H1 (cell line): ENCODE data around the gene RPUSD3. TPM values are rescaled to one million over a fixed set of nuclear protein-coding genes. Genes with fewer than 3 reads are reported as not detected.

Source experiments
- CTCF ChIA-PET: fragments of 300-600 bp; sonication (Branson Sonifier 250); formaldehyde crosslinking; loops from one replicate; lab custom pipeline; 2021; ENCODE audit not compliant: partially characterized antibody; lab: Charles Lee
- POLR2A ChIA-PET: fragments of 300-600 bp; sonication (Branson Sonifier 250); formaldehyde crosslinking; loops from one replicate; lab custom pipeline; 2021; ENCODE audit warnings: inconsistent platforms; ENCODE audit not compliant: partially characterized antibody; lab: Charles Lee
- DNase-seq, 2 experiments: peaks; one replicate each; pipeline versions ENCODE4 v3.0.0 to v3.0.0-alpha.2; 2010 to 2022; ENCODE audit warnings: low spot score in 2 of 2, low read depth in 1 of 2, mixed read lengths in 1 of 2
- FAIRE-seq: peaks from 2 replicates; lab custom pipeline; 2011; peaks lifted over from hg19 to GRCh38; lab: Jason Lieb, UNC
- H2AFZ ChIP-seq: 2 replicates; pipeline ENCODE4 v1.8.1; 2012; ENCODE audit warnings: low read length, inconsistent platforms
- H2AK5ac ChIP-seq: 2 replicates; pipeline ENCODE4 v1.6.1; 2013; ENCODE audit warnings: low read depth, low read length
- H2BK120ac ChIP-seq: replicated peaks from 2 replicates; pipeline ENCODE3; 2013; ENCODE audit warnings: low read depth, low read length, inconsistent platforms
- H2BK12ac ChIP-seq: 2 replicates; pipeline ENCODE4 v1.6.1; 2013; ENCODE audit warnings: low read depth, low read length
- H2BK15ac ChIP-seq: 2 replicates; pipeline ENCODE4 v1.6.1; 2013; ENCODE audit warnings: low read length
- H2BK20ac ChIP-seq: 2 replicates; pipeline ENCODE4 v1.6.1; 2013; ENCODE audit warnings: low read length
- H2BK5ac ChIP-seq: 2 replicates; pipeline ENCODE4 v1.6.1; 2013; ENCODE audit warnings: low read depth, low read length
- H3K14ac ChIP-seq: 2 replicates; pipeline ENCODE4 v1.6.1; 2013; ENCODE audit warnings: inconsistent platforms; ENCODE audit not compliant: insufficient read length
- H3K18ac ChIP-seq: 2 replicates; pipeline ENCODE4 v1.6.1; 2013; ENCODE audit warnings: low read length; ENCODE audit errors: extremely low read depth
- H3K23ac ChIP-seq: 2 replicates; pipeline ENCODE4 v1.6.1; 2013; ENCODE audit warnings: inconsistent platforms; ENCODE audit not compliant: insufficient read length
- H3K23me2 ChIP-seq: 2 replicates; pipeline ENCODE4 v1.6.1; 2013; ENCODE audit warnings: low read depth, low read length
- H3K27ac ChIP-seq: 2 replicates; pipeline ENCODE4 v1.6.1; 2011; ENCODE audit warnings: low read depth, low read length, inconsistent platforms
- H3K27me3 ChIP-seq, 4 experiments: replicated peaks in 1 of 4; 1 replicate in 1 of 4; 2 replicates in 3 of 4; pipeline versions ENCODE4 v1.6.1 to v1.8.1; 2011 to 2013; ENCODE audit warnings: low read length in 3 of 4, mild to moderate bottlenecking in 3 of 4, inconsistent platforms in 2 of 4, mixed read lengths in 2 of 4, moderate library complexity in 1 of 4; ENCODE audit not compliant: control insufficient read depth in 3 of 4, insufficient read depth in 3 of 4; ENCODE audit errors: extremely low read depth in 1 of 4
- H3K36me3 ChIP-seq, 4 experiments: 2 replicates each; pipeline versions ENCODE4 v1.6.1 to v1.8.1; 2011 to 2013; ENCODE audit warnings: mild to moderate bottlenecking in 4 of 4, low read length in 3 of 4, moderate library complexity in 2 of 4, control low read depth in 1 of 4, inconsistent platforms in 1 of 4; ENCODE audit not compliant: insufficient read depth in 4 of 4, control insufficient read depth in 2 of 4
- H3K4ac ChIP-seq: replicated peaks from 2 replicates; pipeline ENCODE3; 2013; ENCODE audit warnings: low read length, low read depth, mixed read lengths, inconsistent platforms; ENCODE audit not compliant: insufficient read length
- H3K4me1 ChIP-seq, 4 experiments: replicated peaks in 1 of 4; 1 replicate in 1 of 4; 2 replicates in 3 of 4; pipeline versions ENCODE4 v1.6.1 to v1.8.1; 2011 to 2013; ENCODE audit warnings: low read length in 3 of 4, inconsistent platforms in 2 of 4, mixed read lengths in 1 of 4; ENCODE audit not compliant: insufficient read depth in 4 of 4, control insufficient read depth in 3 of 4
- H3K4me2 ChIP-seq, 2 experiments: 2 replicates each; pipeline versions ENCODE4 v1.6.1 to v1.8.1; 2011 to 2013; ENCODE audit warnings: low read depth in 2 of 2, low read length in 2 of 2, control low read depth in 1 of 2, inconsistent platforms in 1 of 2, mild to moderate bottlenecking in 1 of 2; ENCODE audit not compliant: insufficient read depth in 1 of 2
- H3K4me3 ChIP-seq, 4 experiments: fragments of 200-600, 300-600 bp in 1 of 4; sonication (generic), shearing (Covaris generic), sonication (Bioruptor Twin) in 1 of 4; 2 replicates each; pipeline versions ENCODE4 v1.5.1 to v1.8.1; 2011 to 2016; ENCODE audit warnings: low read length in 4 of 4, low read depth in 3 of 4, control low read depth in 2 of 4, inconsistent platforms in 2 of 4, mild to moderate bottlenecking in 2 of 4, mixed read lengths in 1 of 4, moderate library complexity in 1 of 4; ENCODE audit not compliant: insufficient read depth in 2 of 4; ENCODE audit errors: extremely low read depth in 1 of 4
- H3K56ac ChIP-seq: replicated peaks from 2 replicates; pipeline ENCODE3; 2013; ENCODE audit warnings: low read depth, mild to moderate bottlenecking, mixed read lengths, low read length, inconsistent platforms; ENCODE audit not compliant: insufficient read length
- H3K79me1 ChIP-seq: 2 replicates; pipeline ENCODE4 v1.6.1; 2013; ENCODE audit warnings: low read depth, low read length, control low read depth
- H3K79me2 ChIP-seq, 2 experiments: 2 replicates each; pipeline versions ENCODE4 v1.6.1 to v1.8.1; 2012 to 2013; ENCODE audit warnings: low read length in 2 of 2, mild to moderate bottlenecking in 2 of 2, inconsistent platforms in 1 of 2; ENCODE audit not compliant: insufficient read depth in 2 of 2, control insufficient read depth in 1 of 2
- H3K9ac ChIP-seq, 4 experiments: replicated peaks in 1 of 4; 1 replicate in 1 of 4; 2 replicates in 3 of 4; pipeline versions ENCODE4 v1.6.1 to v1.8.1; 2011 to 2013; ENCODE audit warnings: low read depth in 3 of 4, low read length in 3 of 4, control low read depth in 2 of 4, mild to moderate bottlenecking in 2 of 4, moderate library complexity in 2 of 4, inconsistent platforms in 1 of 4; ENCODE audit errors: extremely low read depth in 1 of 4
- H3K9me3 ChIP-seq, 2 experiments: 2 replicates each; pipeline versions ENCODE4 v1.6.1 to v1.8.1; 2012 to 2013; ENCODE audit warnings: mild to moderate bottlenecking in 2 of 2, moderate library complexity in 2 of 2, control low read depth in 1 of 2, inconsistent platforms in 1 of 2, low read depth in 1 of 2, low read length in 1 of 2, mixed read lengths in 1 of 2; ENCODE audit not compliant: insufficient read depth in 2 of 2
- H4K20me1 ChIP-seq, 2 experiments: replicated peaks in 1 of 2; 2 replicates each; pipeline versions ENCODE3 to v1.8.1; 2011 to 2013; ENCODE audit warnings: inconsistent platforms in 2 of 2, low read length in 2 of 2, mild to moderate bottlenecking in 1 of 2; ENCODE audit not compliant: insufficient read depth in 2 of 2, control insufficient read depth in 1 of 2
- H4K5ac ChIP-seq: 2 replicates; pipeline ENCODE4 v1.6.1; 2013; ENCODE audit warnings: low read length, low read depth, mixed read lengths, inconsistent platforms; ENCODE audit not compliant: insufficient read length
- H4K8ac ChIP-seq: 2 replicates; pipeline ENCODE4 v1.8.0; 2013; ENCODE audit warnings: mild to moderate bottlenecking, moderate library complexity, low read length, inconsistent platforms; ENCODE audit not compliant: insufficient read depth; ENCODE audit errors: extremely low read depth
- H4K91ac ChIP-seq: replicated peaks from 2 replicates; pipeline ENCODE3; 2013; ENCODE audit warnings: low read length, mixed read lengths, inconsistent platforms; ENCODE audit not compliant: insufficient read length
- ASH2L ChIP-seq: fragments of 200-600, 300-600 bp; sonication (generic); IDR thresholded peaks from one replicate; pipeline ENCODE4 v1.7.1; 2017; ENCODE audit warnings: low read length
- CBX8 ChIP-seq: fragments of 300-800, 300-1000 bp; sonication (generic); IDR thresholded peaks from 2 replicates; pipeline ENCODE4 v1.7.1; 2016; ENCODE audit warnings: low read depth, low read length, borderline replicate concordance
- CEBPB ChIP-seq: IDR thresholded peaks from 2 replicates; pipeline ENCODE4 v1.6.1; 2012; ENCODE audit warnings: low read depth, low read length
- CHD1 ChIP-seq: IDR thresholded peaks from 2 replicates; pipeline ENCODE4 v1.6.1; 2012; ENCODE audit warnings: low read depth, low read length, improper control_type of control experiment
- CHD2 ChIP-seq: IDR thresholded peaks from 2 replicates; pipeline ENCODE4 v1.6.1; 2012; ENCODE audit warnings: low read length, improper control_type of control experiment
- CTBP2 ChIP-seq: IDR thresholded peaks from 2 replicates; pipeline ENCODE4 v1.7.0; 2011; ENCODE audit warnings: borderline replicate concordance, mild to moderate bottlenecking, moderate library complexity, mixed read lengths, low read length; ENCODE audit not compliant: insufficient read depth, insufficient read length
- HDAC6 ChIP-seq: IDR thresholded peaks from one replicate; pipeline ENCODE4 v1.7.1; 2012; ENCODE audit warnings: low read depth, mild to moderate bottlenecking, inconsistent platforms, low read length, moderate library complexity
- KDM1A ChIP-seq: fragments of 200-600, 300-600 bp; sonication (generic); IDR thresholded peaks from 2 replicates; pipeline ENCODE4 v1.7.1; 2016; ENCODE audit warnings: mild to moderate bottlenecking, low read length, borderline replicate concordance
- POLR2AphosphoS5 ChIP-seq: IDR thresholded peaks from 2 replicates; pipeline ENCODE4 v1.6.1; 2011; ENCODE audit warnings: low read depth, low read length
- RAD21 ChIP-seq, 2 experiments: IDR thresholded peaks in 1 of 2; conservative IDR thresholded peaks in 1 of 2; 2 replicates each; pipeline ENCODE4 v1.6.1; 2011; ENCODE audit warnings: low read depth in 2 of 2, low read length in 2 of 2, improper control_type of control experiment in 1 of 2, inconsistent platforms in 1 of 2, mild to moderate bottlenecking in 1 of 2, moderate library complexity in 1 of 2
- RBBP5 ChIP-seq: IDR thresholded peaks from 2 replicates; pipeline ENCODE4 v1.7.1; 2012; ENCODE audit warnings: low read depth, mild to moderate bottlenecking, inconsistent platforms, low read length, moderate library complexity, borderline replicate concordance
- RFX5 ChIP-seq: IDR thresholded peaks from 2 replicates; pipeline ENCODE4 v1.6.1; 2011; ENCODE audit warnings: low read depth, low read length, improper control_type of control experiment, borderline replicate concordance
- SIX5 ChIP-seq: IDR thresholded peaks from 2 replicates; pipeline ENCODE4 v1.6.1; 2011; ENCODE audit warnings: mild to moderate bottlenecking, low read depth, low read length
- SP2 ChIP-seq: IDR thresholded peaks from 2 replicates; pipeline ENCODE4 v1.6.1; 2012; ENCODE audit warnings: mild to moderate bottlenecking, low read length, inconsistent platforms
- WGBS, 2 experiments: shearing (Covaris generic) in 1 of 2; methylation state at CpG; one replicate each; pipeline versions ENCODE4 v1.1.6 to v1.1.7; 2013 to 2015; ENCODE audit warnings: low lambda C conversion rate in 2 of 2, mixed read lengths in 2 of 2, inconsistent platforms in 1 of 2, low coverage in 1 of 2, missing lambda C conversion rate in 1 of 2; ENCODE audit not compliant: insufficient replicate concordance in 2 of 2, insufficient coverage in 1 of 2, insufficient read length in 1 of 2; ENCODE audit errors: extremely low coverage in 1 of 2, missing lambda C conversion rate in 1 of 2; 5-methylcytosine and 5-hydroxymethylcytosine counted together
- polyA plus RNA-seq, 7 experiments: library from polyadenylated mRNA; depleted of rRNA in 3 of 7; stranded (reverse) in 5 of 7; unstranded in 2 of 7; fragments of >200 nt in 5 of 7; fragments of 200-250 nt in 2 of 7; gene quantifications; 1 replicate in 5 of 7; 2 replicates in 1 of 7; 4 replicates in 1 of 7; pipeline versions ENCODE4 v1.2.1 to v1.2.3, GENCODE V29; 2011 to 2013; ENCODE audit warnings: missing spikeins in 2 of 7, mixed read lengths in 2 of 7
- total RNA-seq: library from RNA; stranded (reverse); fragmentation: NEBNext Ultra II Directional; extraction: Animal tissue kit (Norgen Biotek cat#: 25700); gene quantifications from 2 replicates; pipeline ENCODE4 v1.2.1, GENCODE V29; 2021

The RPUSD3 gene
- total and polyA plus RNA-seq, 2 of the 8 experiments (the other 6 are each of a cell fraction or from before 2014, with no cell fraction given) = 68.4 to 154 TPM

DNA sequence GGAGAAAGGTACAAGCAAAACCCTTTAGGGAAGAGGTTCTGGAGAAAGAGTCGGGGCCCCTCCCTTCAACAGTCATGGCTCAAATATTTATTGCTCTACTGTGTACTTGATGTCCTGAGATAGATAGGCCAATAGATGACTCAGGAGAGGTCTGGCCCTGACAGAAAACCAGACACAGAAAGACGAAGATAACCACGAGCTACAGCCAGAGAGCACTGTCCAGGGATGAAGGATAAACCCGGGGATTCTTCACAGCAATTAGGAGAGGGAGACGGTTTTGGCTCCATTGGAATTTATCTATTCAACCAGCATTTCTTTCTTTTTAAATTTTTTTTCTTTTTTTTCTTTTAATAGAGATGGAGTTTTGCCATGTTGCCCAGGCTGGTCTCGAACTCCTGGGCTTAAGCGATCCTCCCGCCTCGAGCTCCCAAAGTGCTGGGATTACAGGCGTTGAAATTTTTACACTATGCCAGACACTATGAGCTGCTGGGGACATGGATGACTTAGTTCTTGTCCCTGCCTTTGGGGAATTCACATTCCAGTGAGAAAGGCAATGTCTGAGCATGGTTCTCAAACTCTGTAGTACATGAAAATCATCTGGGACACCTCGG is 40.9 kb upstream of the RPUSD3 start:
- no peaks in the 10 kb centered on the region for H3K23me2 ChIP-seq
- H3K4me1 ChIP-seq = no peaks in the 10 kb centered on the region
- no peak overlapping the region for H3K56ac ChIP-seq
- H4K20me1 ChIP-seq = no peaks in the 10 kb centered on the region
- no peaks in the 10 kb centered on the region for H3K36me3 ChIP-seq
- H2BK120ac ChIP-seq = no peak overlapping the region
- H4K5ac ChIP-seq = no peak overlapping the region
- WGBS, 2 experiments = 89% methylated on average over 11 of the region's 11 CpGs; no CpG with 5 or more reads in 1 of the 2 experiments
- no peak overlapping the region for H3K18ac ChIP-seq
- H3K79me2 ChIP-seq = no peaks in the 10 kb centered on the region
- ChIA-PET CTCF (interaction anchor here (0.6 to 2.1 kb wide), 6 partner anchors 9 to 136 kb away, joined by 3 to 5 read pairs (median 4); no protein-coding TSS in a partner anchor), POLR2A (interaction anchor here (0.8 to 1.6 kb wide), 6 partner anchors 9 to 75 kb away, joined by 3 to 5 read pairs (median 4); partner anchors contain the start of genes IL17RE and TTLL3)
- no peak overlapping the region for H3K4me3 ChIP-seq
- H4K8ac ChIP-seq = no peak overlapping the region
- no peak overlapping the region for H3K9ac ChIP-seq
- FAIRE-seq (no peak), DNase-seq (no peak)
- no peak overlapping the region for H2BK12ac ChIP-seq
- H3K27ac ChIP-seq = no peak overlapping the region
- no peak overlapping the region for H3K23ac ChIP-seq
- H3K4me2 ChIP-seq = no peak overlapping the region
- H3K9me3 ChIP-seq = no peaks in the 10 kb centered on the region
- no peaks in the 10 kb centered on the region for H3K27me3 ChIP-seq
- no peak overlapping the region for H2BK5ac ChIP-seq
- H2AFZ ChIP-seq = no peak overlapping the region
- no peak overlapping the region for H4K91ac ChIP-seq
- H3K79me1 ChIP-seq = no peaks in the 10 kb centered on the region
- no peak overlapping the region for H2BK15ac ChIP-seq
- H2AK5ac ChIP-seq = no peak overlapping the region
- H3K4ac ChIP-seq = no peak overlapping the region
- H2BK20ac ChIP-seq = no peak overlapping the region
- H3K14ac ChIP-seq = no peak overlapping the region
- TF ChIP-seq CTBP2 (no peak), KDM1A (no peak), SIX5 (no peak), ASH2L (no peak), CHD1 (no peak), CBX8 (no peak), RBBP5 (no peak), CHD2 (no peak), CEBPB (no peak), POLR2AphosphoS5 (no peak), RAD21 (IDR thresholded peaks at IDR 0.05 in 1 of 2, conservative IDR thresholded peaks at IDR 0.05 in 1 of 2; ENCODE audit: low read depth in 2 of 2, low read length in 2 of 2) (no peak), HDAC6 (no peak), SP2 (no peak), RFX5 (no peak)
